K562 (cell line): ENCODE data around the gene HS3ST4. TPM values are rescaled to one million over a fixed set of nuclear protein-coding genes. Genes with fewer than 3 reads are reported as not detected.
"Not testable (repeated sequence)": the region's sequence is repeated elsewhere in the genome, so short reads cannot be mapped to it uniquely, and the experiment has no call there.

Source experiments
- ATAC-seq: fragments of 200-7000 bp; cut with Tn5 transposase; 3 replicates; pipeline ENCODE4 v1.9.1; 2020; ENCODE audit warnings: moderate library complexity
- BruUV-seq: library from RNA; stranded (reverse); fragments of 400-500 nt; replicated peaks from 2 replicates; lab custom pipeline; 2021; lab: Mats Ljungman, UMichigan
- CTCF ChIA-PET: fragments of 300-600 bp; formaldehyde crosslinking; extraction: SDS; loops from one replicate; lab custom pipeline; 2021; ENCODE audit warnings: low intra/inter-chr PET ratio; lab: Yijun Ruan, JAX
- POLR2A ChIA-PET: fragments of 300-600, 350-650 bp; sonication (Branson Sonifier 250); formaldehyde crosslinking; extraction: SDS; loops from one replicate; lab custom pipeline; 2021; ENCODE audit warnings: antibody characterized with exemption, inconsistent platforms; lab: Yijun Ruan, JAX
- DNase-seq, 4 experiments: peaks; one replicate each; pipeline versions ENCODE4 v3.0.0 to v3.0.0-alpha.2; 2011 to 2018; ENCODE audit warnings: low spot score in 3 of 4, mixed read lengths in 3 of 4; ENCODE audit errors: extremely low read depth in 1 of 4
- FAIRE-seq: peaks from 2 replicates; lab custom pipeline; 2011; peaks lifted over from hg19 to GRCh38; lab: Jason Lieb, UNC
- H2AFZ ChIP-seq: 2 replicates; pipeline ENCODE4 v1.6.0; 2011; ENCODE audit warnings: low read depth, low read length, control low read depth, inconsistent platforms
- H3K27ac ChIP-seq: fragments of 200-600 bp; 3 replicates; pipeline ENCODE4 v1.8.0; 2011; ENCODE audit warnings: low read depth, mild to moderate bottlenecking, control low read depth, inconsistent platforms, low read length, moderate library complexity, mixed read lengths; ENCODE audit errors: extremely low read depth
- H3K27me3 ChIP-seq, 2 experiments: fragments of 300-600 bp in 1 of 2; 2 replicates in 1 of 2; 3 replicates in 1 of 2; pipeline versions ENCODE4 v1.6.0 to v1.8.0; 2011; ENCODE audit warnings: inconsistent platforms in 2 of 2, low read length in 2 of 2, mild to moderate bottlenecking in 1 of 2, mixed read lengths in 1 of 2, moderate library complexity in 1 of 2; ENCODE audit not compliant: control insufficient read depth in 2 of 2, insufficient read depth in 2 of 2
- H3K36me3 ChIP-seq: fragments of 300-600 bp; 3 replicates; pipeline ENCODE4 v1.8.0; 2011; ENCODE audit warnings: mild to moderate bottlenecking, low read length, inconsistent platforms; ENCODE audit not compliant: control insufficient read depth, insufficient read depth
- H3K4me1 ChIP-seq, 2 experiments: fragments of 200-600 bp in 1 of 2; replicated peaks in 1 of 2; 2 replicates in 1 of 2; 3 replicates in 1 of 2; pipeline versions ENCODE4 v1.5.1 to v1.8.0; 2011; ENCODE audit warnings: inconsistent platforms in 2 of 2, low read length in 2 of 2, mild to moderate bottlenecking in 1 of 2, mixed read lengths in 1 of 2, moderate library complexity in 1 of 2; ENCODE audit not compliant: control insufficient read depth in 2 of 2, insufficient read depth in 2 of 2
- H3K4me2 ChIP-seq: 2 replicates; pipeline ENCODE4 v1.6.1; 2011; ENCODE audit warnings: low read length, control low read depth, inconsistent platforms, mixed read lengths; ENCODE audit not compliant: insufficient read depth
- H3K4me3 ChIP-seq: fragments of 200-600 bp; sonication (generic), shearing (Covaris generic); 2 replicates; pipeline ENCODE4 v1.5.1; 2016; ENCODE audit warnings: control low read depth, inconsistent platforms
- H3K79me2 ChIP-seq: fragments of 200-600 bp; 3 replicates; pipeline ENCODE4 v1.8.0; 2011; ENCODE audit warnings: low read length, inconsistent platforms; ENCODE audit not compliant: control insufficient read depth, insufficient read depth
- H3K9ac ChIP-seq, 2 experiments: 2 replicates each; pipeline versions ENCODE4 v1.6.0 to v1.6.1; 2011; ENCODE audit warnings: low read depth in 2 of 2, low read length in 2 of 2, control low read depth in 1 of 2, inconsistent platforms in 1 of 2, mild to moderate bottlenecking in 1 of 2, mixed read lengths in 1 of 2; ENCODE audit not compliant: insufficient read depth in 1 of 2
- H3K9me1 ChIP-seq: one replicate; pipeline ENCODE4 v1.6.0; 2011; ENCODE audit warnings: inconsistent platforms, mild to moderate bottlenecking, low read length, moderate library complexity; ENCODE audit not compliant: control insufficient read depth, insufficient read depth
- H3K9me3 ChIP-seq: replicated peaks from 2 replicates; pipeline ENCODE4 v1.5.1; 2011; ENCODE audit warnings: low read depth, low read length, inconsistent platforms; ENCODE audit not compliant: control insufficient read depth, insufficient read depth
- H4K20me1 ChIP-seq: replicated peaks from 2 replicates; pipeline ENCODE4 v1.6.1; 2011; ENCODE audit warnings: low read length, inconsistent platforms, mixed read lengths; ENCODE audit not compliant: control insufficient read depth, insufficient read depth
- CAMTA2 ChIP-seq: fragments of 250-450 bp; sonication (Bioruptor Pico); conservative IDR thresholded peaks from 2 replicates; pipeline ENCODE4 v1.5.1; 2022
- CSDE1 ChIP-seq, 2 experiments: fragments of 450-650 bp; IDR thresholded peaks; 2 replicates each; pipeline ENCODE4 v1.6.1; 2016; ENCODE audit warnings: mild to moderate bottlenecking in 1 of 2
- HOMEZ ChIP-seq: fragments of 250-450 bp; sonication (Bioruptor Pico); IDR thresholded peaks from 2 replicates; pipeline ENCODE4 v1.4.0; 2020; ENCODE audit warnings: mild to moderate bottlenecking, moderate library complexity
- LARP7 ChIP-seq: fragments of 450-650 bp; IDR thresholded peaks from 2 replicates; pipeline ENCODE4 v1.6.1; 2016
- MXD1 ChIP-seq: fragments of 250-450 bp; sonication (Bioruptor Pico); IDR thresholded peaks from 2 replicates; pipeline ENCODE4 v1.8.0; 2021; ENCODE audit warnings: borderline replicate concordance, mild to moderate bottlenecking, moderate library complexity; ENCODE audit not compliant: poor library complexity, severe bottlenecking
- NFIC ChIP-seq: fragments of 450-650 bp; IDR thresholded peaks from 2 replicates; pipeline ENCODE4 v1.6.1; 2017; ENCODE audit warnings: mild to moderate bottlenecking, inconsistent platforms
- ZNF146 ChIP-seq: IDR thresholded peaks from one replicate; pipeline ENCODE4 v1.6.1; 2018; ENCODE audit warnings: missing compliant biosample characterization; ENCODE audit not compliant: unreplicated experiment
- WGBS: fragments of 100-300 bp; shearing (Covaris generic); methylation state at CpG from one replicate; pipeline ENCODE4 v1.1.6; 2016; ENCODE audit warnings: low coverage, mixed read lengths; ENCODE audit not compliant: insufficient coverage; ENCODE audit errors: missing lambda C conversion rate; 5-methylcytosine and 5-hydroxymethylcytosine counted together
- in situ Hi-C: fragments of 300-500 bp; cut with MboI; formaldehyde crosslinking; loops from 4 replicates; pipeline ENCODE4 v1.15.0; 2018; ENCODE audit warnings: inconsistent platforms, mixed read lengths
- intact Hi-C: fragments of 100-400 bp; cut with micrococcal nuclease; formaldehyde crosslinking; loops from 2 replicates; pipeline ENCODE4 v1.14.2; 2022
- polyA plus RNA-seq, 8 experiments: library from polyadenylated mRNA; depleted of rRNA in 4 of 8; stranded (reverse) in 5 of 8; unstranded in 3 of 8; fragments of >200 nt; fragmentation: Nextera tagmentation in 2 of 8; fragmentation: Illumina TruSeq in 1 of 8; extraction: Ambion mirVana in 2 of 8; extraction: Trizol in 1 of 8; gene quantifications; 2 replicates each; pipeline versions ENCODE4 v1.2.1 to v1.2.3, GENCODE V29; 2011 to 2014; ENCODE audit warnings: inconsistent platforms in 1 of 8, missing spikeins in 1 of 8
- total RNA-seq, 7 experiments: library from RNA; depleted of rRNA in 6 of 7; stranded (reverse); fragments of >200 nt in 6 of 7; fragmentation: Illumina TruSeq in 2 of 7; extraction: Trizol in 2 of 7; gene quantifications; 2 replicates each; pipeline versions ENCODE4 v1.2.1 to v1.2.3, GENCODE V29; 2011 to 2021; ENCODE audit warnings: low replicate concordance in 1 of 7

HS3ST4 gene
- total and polyA plus RNA-seq, 9 of the 15 experiments (the other 6 are each of a cell fraction or from before 2014, with no cell fraction given), result not detected

- no peak for TF ChIP-seq LARP7
- TF ChIP-seq CSDE1 (IDR thresholded peaks at IDR 0.05), result no peak
- TF ChIP-seq HOMEZ (CRISPR knock-in tag), result no peak
- TF ChIP-seq MXD1 (CRISPR knock-in tag), result no peak
- no peak for TF ChIP-seq CAMTA2 (CRISPR knock-in tag)
These were observed 399.8 kb downstream of the HS3ST4 start (continued) for GRCh38 chr16:26091511-26091910.

GRCh38 chr16:26098206-26098605 is 406.4 kb downstream of the HS3ST4 start:
- FAIRE-seq, H3K4me1 ChIP-seq, H3K27ac ChIP-seq, in situ Hi-C loops, H3K79me2 ChIP-seq, ATAC-seq, CTCF ChIA-PET, H3K9me1 ChIP-seq, H2AFZ ChIP-seq, H3K9ac ChIP-seq, H4K20me1 ChIP-seq, H3K36me3 ChIP-seq, POLR2A ChIA-PET, H3K4me3 ChIP-seq, H3K4me2 ChIP-seq, H3K27me3 ChIP-seq, DNase-seq, H3K9me3 ChIP-seq, BruUV-seq: not testable (repeated sequence)
- WGBS, result 13% methylated on average over 3 of the region's 3 CpGs
- intact Hi-C loops, result loop anchor here (10.0 kb wide), 1 partner anchor 373 kb away; no protein-coding TSS in a partner anchor
- TF ChIP-seq NFIC, result peak; percentile 43; the same call in 1 of the 2 replicates
- peak; percentile 82 for TF ChIP-seq ZNF146 (CRISPR knock-in tag)
